Lower lobe of right lung (tissue), 2 donors: ENCODE results near the gene KBTBD12. TPM values are rescaled to one million over a fixed set of nuclear protein-coding genes. Genes with fewer than 3 reads are reported as not detected.

Experiments used
- ATAC-seq, 2 donors: fragments of 200-7000 bp; cut with Tn5 transposase; one replicate each; pipeline ENCODE4 v1.9.1; 2020 to 2022; ENCODE audit warnings: mild to moderate bottlenecking in 2 of 2, moderate library complexity in 2 of 2
- DNase-seq: peaks from one replicate; pipeline ENCODE4 v3.0.0-alpha.2; 2020
- H3K27ac ChIP-seq: fragments of 200-600 bp; one replicate; pipeline ENCODE4 v1.8.0; 2022
- H3K27me3 ChIP-seq: fragments of 200-600 bp; one replicate; pipeline ENCODE4 v1.8.0; 2022; ENCODE audit warnings: low read depth
- H3K36me3 ChIP-seq: fragments of 200-600 bp; one replicate; pipeline ENCODE4 v1.8.0; 2022; ENCODE audit warnings: mild to moderate bottlenecking
- H3K4me1 ChIP-seq: fragments of 200-600 bp; one replicate; pipeline ENCODE4 v1.8.0; 2022
- H3K4me3 ChIP-seq: fragments of 200-600 bp; one replicate; pipeline ENCODE4 v1.8.0; 2022; ENCODE audit warnings: mild to moderate bottlenecking
- H3K9me3 ChIP-seq: fragments of 200-600 bp; one replicate; pipeline ENCODE4 v1.8.0; 2022
- CTCF ChIP-seq: fragments of 200-600 bp; IDR thresholded peaks from one replicate; pipeline ENCODE4 v1.8.0; 2022; ENCODE audit warnings: antibody characterized with exemption, mild to moderate bottlenecking
- intact Hi-C: fragments of 100-400 bp; cut with DNase I; formaldehyde crosslinking; loops from one replicate; pipeline ENCODE4 v1.11.0; 2022
- total RNA-seq: library from RNA; stranded (reverse); fragmentation: NEBNext Ultra II Directional; extraction: Animal tissue kit (Norgen Biotek cat#: 25700); gene quantifications from one replicate; pipeline ENCODE4 v1.2.1, GENCODE V29; 2021
- donor health status: DM: no; HTN: yes; CAD: no; lungs with severe emphysema.

The KBTBD12 gene
- total RNA-seq, 1 donor from 2014 or later, result 0.95 TPM

GRCh38 chr3:127981097-127981496 is 66.1 kb downstream of the KBTBD12 start:
- Histone ChIP-seq H3K9me3 (no peaks in the 10 kb centered on the region), H3K27me3 (no peaks in the 10 kb centered on the region), H3K4me3 (no peak overlapping the region), H3K36me3 (no peaks in the 10 kb centered on the region), H3K27ac (no peak overlapping the region), H3K4me1 (no peaks in the 10 kb centered on the region)
- DNase-seq (no peak), ATAC-seq (no peak)
- TF ChIP-seq CTCF, result no peak
- intact Hi-C loops, result no loop called here

DNA sequence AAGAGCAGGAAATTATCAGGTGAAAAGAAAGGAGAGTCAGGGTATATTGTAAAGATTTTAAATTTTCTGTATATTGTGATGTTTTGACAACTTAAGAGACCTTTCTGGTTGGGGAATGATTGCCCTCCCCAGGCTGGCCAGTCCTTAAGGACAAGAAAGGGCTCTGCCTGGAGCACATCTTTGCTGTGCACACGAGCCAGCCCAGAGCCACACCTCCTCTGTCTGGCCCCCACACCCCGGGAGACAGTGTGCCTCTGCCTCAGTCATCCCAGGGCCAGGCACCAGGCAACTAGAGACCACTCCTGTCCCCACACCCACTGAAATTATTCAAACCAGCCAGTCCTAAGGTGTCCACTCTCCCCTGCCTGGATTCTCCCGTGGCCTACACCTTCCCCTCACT is 67.1 kb downstream of the KBTBD12 start:
- Histone ChIP-seq H3K4me3 (no peak overlapping the region), H3K36me3 (no peaks in the 10 kb centered on the region), H3K27ac (no peak overlapping the region), H3K9me3 (no peaks in the 10 kb centered on the region), H3K4me1 (no peaks in the 10 kb centered on the region), H3K27me3 (no peaks in the 10 kb centered on the region)
- no peak for ATAC-seq
- no peak for DNase-seq
- TF ChIP-seq CTCF, result no peak
- intact Hi-C loops, result no loop called here

- Histone ChIP-seq H3K4me1 (no peaks in the 10 kb centered on the region), H3K9me3 (no peaks in the 10 kb centered on the region), H3K27ac (no peak overlapping the region), H3K27me3 (no peaks in the 10 kb centered on the region), H3K4me3 (no peak overlapping the region), H3K36me3 (no peaks in the 10 kb centered on the region)
- intact Hi-C loops, result no loop called here
- no peak for ATAC-seq
- no peak for TF ChIP-seq CTCF
- no peak for DNase-seq
Observed at GRCh38 chr3:127984241-127984975, 69.4 kb downstream of the KBTBD12 start.

GRCh38 chr3:127985216-127985615 is 70.2 kb downstream of the KBTBD12 start:
- no peak for TF ChIP-seq CTCF
- Histone ChIP-seq H3K27ac (no peak overlapping the region), H3K36me3 (no peaks in the 10 kb centered on the region), H3K4me1 (no peaks in the 10 kb centered on the region), H3K4me3 (no peak overlapping the region), H3K27me3 (no peaks in the 10 kb centered on the region), H3K9me3 (no peaks in the 10 kb centered on the region)
- ATAC-seq (no peak), DNase-seq (no peak)
- intact Hi-C loops, result no loop called here

GRCh38 chr3:127985655-127986225 is 70.7 kb downstream of the KBTBD12 start:
- H3K36me3 ChIP-seq, result no peaks in the 10 kb centered on the region
- no peak overlapping the region for H3K4me3 ChIP-seq
- H3K4me1 ChIP-seq, result no peaks in the 10 kb centered on the region
- no peak for TF ChIP-seq CTCF
- DNase-seq, result no peak
- no peak for ATAC-seq
- no peaks in the 10 kb centered on the region for H3K9me3 ChIP-seq
- H3K27me3 ChIP-seq, result no peaks in the 10 kb centered on the region
- intact Hi-C loops, result no loop called here
- no peak overlapping the region for H3K27ac ChIP-seq
